HCT116 (cell line): Measurements from ENCODE around the gene MIEF1. TPM values are rescaled to one million over a fixed set of nuclear protein-coding genes. Genes with fewer than 3 reads are reported as not detected.
A peak's percentile ranks its signal among the peaks of the same experiment; 100 is the strongest.

ENCODE experiments used
- ATAC-seq: fragments of 200-7000 bp; cut with Tn5 transposase; 2 replicates; pipeline ENCODE4 v1.9.1; 2020; ENCODE audit warnings: mild to moderate bottlenecking, moderate library complexity
- BruUV-seq: library from RNA; stranded (reverse); fragments of 400-500 nt; replicated peaks from 2 replicates; lab custom pipeline; 2021; lab: Mats Ljungman, UMichigan
- CTCF ChIA-PET: fragments of 300-600 bp; sonication (Branson Sonifier 250); formaldehyde crosslinking; loops from one replicate; lab custom pipeline; 2021; ENCODE audit warnings: antibody characterized with exemption; lab: Charles Lee
- POLR2A ChIA-PET: fragments of 300-600, 350-600 bp; sonication (Branson Sonifier 250); formaldehyde crosslinking; loops from one replicate; lab custom pipeline; 2021; ENCODE audit warnings: antibody characterized with exemption; lab: Charles Lee
- RAD21 ChIA-PET, 2 experiments: fragments of 300-600 bp; sonication (Branson Sonifier 250); formaldehyde crosslinking; loops; one replicate each; lab custom pipeline; 2023; ENCODE audit warnings: low total read pairs in 2 of 2; ENCODE audit not compliant: uncharacterized antibody in 2 of 2, unreplicated experiment in 2 of 2, low non-redundant PET in 1 of 2; lab: Charles Lee
- DNase-seq: peaks from one replicate; pipeline ENCODE4 v3.0.0-alpha.2; 2010; ENCODE audit warnings: low read depth, low spot score
- H2AFZ ChIP-seq: fragments of 200-600 bp; shearing (Covaris generic), sonication (generic); 2 replicates; pipeline ENCODE4 v1.6.1; 2017; ENCODE audit warnings: low read depth, mixed run types, mixed read lengths, antibody characterized with exemption, low read length; ENCODE audit not compliant: poor library complexity, severe bottlenecking
- H3K27ac ChIP-seq: 2 replicates; pipeline ENCODE4 v1.5.1; 2012; ENCODE audit warnings: low read depth, low read length
- H3K27me3 ChIP-seq: fragments of 200-600 bp; sonication (generic); 2 replicates; pipeline ENCODE4 v1.6.1; 2016; ENCODE audit warnings: mixed run types, low read length, mixed read lengths; ENCODE audit not compliant: insufficient read depth
- H3K36me3 ChIP-seq, 2 experiments: fragments of 200-500 bp in 1 of 2; fragments of 200-600 bp in 1 of 2; sonication (Bioruptor generic) in 1 of 2; sonication (generic) in 1 of 2; 2 replicates each; pipeline versions ENCODE4 v1.5.1 to v1.6.1; 2014 to 2016; ENCODE audit warnings: low read length in 2 of 2, inconsistent platforms in 1 of 2, mixed read lengths in 1 of 2, mixed run types in 1 of 2; ENCODE audit not compliant: insufficient read depth in 2 of 2, control insufficient read depth in 1 of 2
- H3K4me1 ChIP-seq, 2 experiments: fragments of 200-600 bp in 1 of 2; sonication (generic) in 1 of 2; 2 replicates each; pipeline versions ENCODE4 v1.5.1 to v1.6.1; 2012 to 2017; ENCODE audit warnings: low read length in 2 of 2, inconsistent platforms in 1 of 2, mild to moderate bottlenecking in 1 of 2, mixed read lengths in 1 of 2, mixed run types in 1 of 2, moderate library complexity in 1 of 2; ENCODE audit not compliant: insufficient read depth in 2 of 2, control insufficient read depth in 1 of 2
- H3K4me2 ChIP-seq: fragments of 200-600 bp; sonication (generic); 2 replicates; pipeline ENCODE4 v1.6.1; 2017; ENCODE audit warnings: mixed run types, low read length, mixed read lengths
- H3K4me3 ChIP-seq, 2 experiments: fragments of 200-600 bp in 1 of 2; sonication (generic) in 1 of 2; replicated peaks in 1 of 2; 2 replicates each; pipeline ENCODE4 v1.5.1; 2011 to 2016; ENCODE audit warnings: low read length in 2 of 2, control low read depth in 1 of 2, low read depth in 1 of 2, mild to moderate bottlenecking in 1 of 2, mixed read lengths in 1 of 2, mixed run types in 1 of 2
- H3K79me2 ChIP-seq: fragments of 200-600 bp; sonication (generic); 2 replicates; pipeline ENCODE4 v1.6.1; 2017; ENCODE audit warnings: mild to moderate bottlenecking, mixed run types, low read length, moderate library complexity, mixed read lengths; ENCODE audit not compliant: insufficient read depth
- H3K9ac ChIP-seq: fragments of 200-600 bp; sonication (generic); 2 replicates; pipeline ENCODE4 v1.6.1; 2016; ENCODE audit warnings: low read length, mixed read lengths
- H3K9me2 ChIP-seq: fragments of 200-600 bp; sonication (generic), shearing (Covaris generic); 2 replicates; pipeline ENCODE4 v1.6.1; 2017; ENCODE audit warnings: mixed run types, mild to moderate bottlenecking, moderate library complexity; ENCODE audit not compliant: insufficient read depth
- H3K9me3 ChIP-seq, 2 experiments: fragments of 200-500 bp in 1 of 2; fragments of 200-600 bp in 1 of 2; sonication (Bioruptor generic) in 1 of 2; sonication (generic) in 1 of 2; 2 replicates each; pipeline ENCODE4 v1.6.1; 2014 to 2017; ENCODE audit warnings: low read length in 2 of 2, mixed read lengths in 2 of 2, inconsistent platforms in 1 of 2, low read depth in 1 of 2, mild to moderate bottlenecking in 1 of 2, mixed run types in 1 of 2, moderate library complexity in 1 of 2; ENCODE audit not compliant: control insufficient read depth in 1 of 2, insufficient read depth in 1 of 2
- H4K20me1 ChIP-seq: fragments of 200-600 bp; sonication (generic), shearing (Covaris generic); 2 replicates; pipeline ENCODE4 v1.6.1; 2017; ENCODE audit warnings: mixed run types, mild to moderate bottlenecking, moderate library complexity; ENCODE audit not compliant: insufficient read depth
- CBX3 ChIP-seq: IDR thresholded peaks from 2 replicates; pipeline ENCODE4 v1.6.1; 2012; ENCODE audit warnings: low read depth
- CEBPB ChIP-seq: IDR thresholded peaks from 2 replicates; pipeline ENCODE4 v1.6.1; 2012; ENCODE audit warnings: low read depth
- EGR1 ChIP-seq: IDR thresholded peaks from 2 replicates; pipeline ENCODE4 v1.6.1; 2012; ENCODE audit warnings: low read depth
- EZH2phosphoT487 ChIP-seq: fragments of 200-600 bp; IDR thresholded peaks from 2 replicates; pipeline ENCODE4 v1.6.1; 2018; ENCODE audit warnings: antibody characterized with exemption, borderline replicate concordance
- FOSL1 ChIP-seq: IDR thresholded peaks from 2 replicates; pipeline ENCODE4 v1.6.1; 2012; ENCODE audit warnings: low read depth
- POLR2A ChIP-seq: IDR thresholded peaks from 2 replicates; pipeline ENCODE4 v1.7.0; 2011; ENCODE audit warnings: borderline replicate concordance; ENCODE audit not compliant: insufficient read depth, insufficient read length; ENCODE audit errors: extremely low read depth
- POLR2AphosphoS5 ChIP-seq: IDR thresholded peaks from 2 replicates; pipeline ENCODE4 v1.6.1; 2011; ENCODE audit warnings: mild to moderate bottlenecking, low read depth, low read length, moderate library complexity
- RAD21 ChIP-seq: IDR thresholded peaks from 2 replicates; pipeline ENCODE4 v1.6.1; 2012; ENCODE audit warnings: low read depth, mild to moderate bottlenecking
- SIN3A ChIP-seq: IDR thresholded peaks from 2 replicates; pipeline ENCODE4 v1.6.1; 2012; ENCODE audit warnings: low read depth
- SP1 ChIP-seq: IDR thresholded peaks from 2 replicates; pipeline ENCODE4 v1.6.1; 2012; ENCODE audit warnings: low read depth
- SRF ChIP-seq: IDR thresholded peaks from 2 replicates; pipeline ENCODE4 v1.6.1; 2012; ENCODE audit warnings: low read depth
- YY1 ChIP-seq: IDR thresholded peaks from 2 replicates; pipeline ENCODE4 v1.6.1; 2011; ENCODE audit warnings: low read length, low read depth, moderate library complexity, mild to moderate bottlenecking; ENCODE audit not compliant: insufficient replicate concordance; ENCODE audit errors: extremely low read depth
- ZBTB33 ChIP-seq: IDR thresholded peaks from 2 replicates; pipeline ENCODE4 v1.6.1; 2011; ENCODE audit warnings: mild to moderate bottlenecking, low read length, moderate library complexity; ENCODE audit not compliant: insufficient replicate concordance; ENCODE audit errors: extremely low read depth
- ZFX ChIP-seq: fragments of 450-650 bp; IDR thresholded peaks from 2 replicates; pipeline ENCODE4 v1.6.1; 2017
- ZNF274 ChIP-seq: fragments of 200-500 bp; sonication (Bioruptor generic); IDR thresholded peaks from 2 replicates; pipeline ENCODE4 v1.6.1; 2014; ENCODE audit warnings: mild to moderate bottlenecking, low read depth, low read length, inconsistent platforms
- intact Hi-C: fragments of 100-400 bp; cut with micrococcal nuclease; formaldehyde crosslinking; loops from 2 replicates; pipeline ENCODE4 v1.10.0; 2022
- total RNA-seq: library from RNA; stranded (reverse); gene quantifications from one replicate; pipeline ENCODE4 v1.2.1, GENCODE V29; 2021; ENCODE audit not compliant: unreplicated experiment
- TF ChIP-seq, protein P1 (sequence below): IDR thresholded peaks from 2 replicates; pipeline ENCODE4 v1.6.1; 2012; ENCODE audit warnings: low read depth
- TF ChIP-seq, protein P2 (sequence below): IDR thresholded peaks from 2 replicates; pipeline ENCODE4 v1.6.1; 2012
- TF ChIP-seq, protein P3 (sequence below), 3 experiments: fragments of 200-600 bp in 1 of 3; sonication (generic) in 1 of 3; IDR thresholded peaks in 2 of 3; conservative IDR thresholded peaks in 1 of 3; 2 replicates each; pipeline ENCODE4 v1.5.1; 2012 to 2017; ENCODE audit warnings: low read depth in 2 of 3, low read length in 2 of 3, antibody characterized with exemption in 1 of 3, borderline replicate concordance in 1 of 3, control low read depth in 1 of 3, mild to moderate bottlenecking in 1 of 3, mixed read lengths in 1 of 3, mixed run types in 1 of 3, moderate library complexity in 1 of 3; ENCODE audit not compliant: insufficient read depth in 1 of 3

MIEF1 gene
- total RNA-seq, 1 experiment from 2014 or later = 42.8 TPM

- intact Hi-C loops = loop anchor here (2.0 to 5.0 kb wide), 2 partner anchors 18 to 203 kb away; partner anchors contain the start of genes MIEF1 and RPL3
- Histone ChIP-seq H3K36me3 (peaks cover 23 to 53% of the 10 kb centered on the region in 2 experiments; a peak in 3 of 4 replicates), H3K9me2 (no peaks in the 10 kb centered on the region), H3K4me3 (peak within 1 kb of the TSS; percentile 85 to 92), H2AFZ (no peak within 1 kb of the TSS), H3K4me2 (peak within 1 kb of the TSS; percentile 75), H3K9me3 (no peaks in the 10 kb centered on the region), H3K79me2 (peaks cover 56% of the 10 kb centered on the region), H3K27ac (peak within 1 kb of the TSS; percentile 99), H3K27me3 (no peaks in the 10 kb centered on the region), H3K9ac (peak within 1 kb of the TSS; percentile 96), H3K4me1 (peaks cover 17 to 41% of the 10 kb centered on the region in 2 experiments), H4K20me1 (peaks cover 16% of the 10 kb centered on the region; the same call in 1 of the 2 replicates)
- ChIA-PET POLR2A (interaction anchor here (0.7 to 1.3 kb wide), 20 partner anchors 8 to 630 kb away, joined by 3 to 37 read pairs (median 4); partner anchors contain the start of genes MIEF1, RPL3 and RPS19BP1), RAD21 (interaction anchor here (0.7 to 1.0 kb wide), 2 partner anchors 18 to 19 kb away, joined by 3 read pairs; partner anchors contain the start of gene MIEF1 (in 2 of the 2)), CTCF (interaction anchor here (0.7 to 1.2 kb wide), 4 partner anchors 9 to 516 kb away, joined by 3 to 13 read pairs (median 4); no protein-coding TSS in a partner anchor)
- DNase-seq (peak; percentile 99), ATAC-seq (peak; percentile 35)
- no TSS peak for BruUV-seq
- TF ChIP-seq POLR2A = peak; percentile 98
- TF ChIP-seq FOSL1 = no peak
- TF ChIP-seq ZFX = peak; percentile 37; the same call in 1 of the 2 replicates
- TF ChIP-seq CEBPB = no peak
- TF ChIP-seq ZBTB33 = no peak
- TF ChIP-seq ZNF274 = no peak
- no peak for TF ChIP-seq SRF
- no peak for TF ChIP-seq CBX3
- TF ChIP-seq, protein P1, sequence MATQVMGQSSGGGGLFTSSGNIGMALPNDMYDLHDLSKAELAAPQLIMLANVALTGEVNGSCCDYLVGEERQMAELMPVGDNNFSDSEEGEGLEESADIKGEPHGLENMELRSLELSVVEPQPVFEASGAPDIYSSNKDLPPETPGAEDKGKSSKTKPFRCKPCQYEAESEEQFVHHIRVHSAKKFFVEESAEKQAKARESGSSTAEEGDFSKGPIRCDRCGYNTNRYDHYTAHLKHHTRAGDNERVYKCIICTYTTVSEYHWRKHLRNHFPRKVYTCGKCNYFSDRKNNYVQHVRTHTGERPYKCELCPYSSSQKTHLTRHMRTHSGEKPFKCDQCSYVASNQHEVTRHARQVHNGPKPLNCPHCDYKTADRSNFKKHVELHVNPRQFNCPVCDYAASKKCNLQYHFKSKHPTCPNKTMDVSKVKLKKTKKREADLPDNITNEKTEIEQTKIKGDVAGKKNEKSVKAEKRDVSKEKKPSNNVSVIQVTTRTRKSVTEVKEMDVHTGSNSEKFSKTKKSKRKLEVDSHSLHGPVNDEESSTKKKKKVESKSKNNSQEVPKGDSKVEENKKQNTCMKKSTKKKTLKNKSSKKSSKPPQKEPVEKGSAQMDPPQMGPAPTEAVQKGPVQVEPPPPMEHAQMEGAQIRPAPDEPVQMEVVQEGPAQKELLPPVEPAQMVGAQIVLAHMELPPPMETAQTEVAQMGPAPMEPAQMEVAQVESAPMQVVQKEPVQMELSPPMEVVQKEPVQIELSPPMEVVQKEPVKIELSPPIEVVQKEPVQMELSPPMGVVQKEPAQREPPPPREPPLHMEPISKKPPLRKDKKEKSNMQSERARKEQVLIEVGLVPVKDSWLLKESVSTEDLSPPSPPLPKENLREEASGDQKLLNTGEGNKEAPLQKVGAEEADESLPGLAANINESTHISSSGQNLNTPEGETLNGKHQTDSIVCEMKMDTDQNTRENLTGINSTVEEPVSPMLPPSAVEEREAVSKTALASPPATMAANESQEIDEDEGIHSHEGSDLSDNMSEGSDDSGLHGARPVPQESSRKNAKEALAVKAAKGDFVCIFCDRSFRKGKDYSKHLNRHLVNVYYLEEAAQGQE = no peak
- TF ChIP-seq SIN3A = no peak
- peak; percentile 98 for TF ChIP-seq POLR2AphosphoS5
- no peak for TF ChIP-seq SP1
- TF ChIP-seq EGR1 = no peak
- TF ChIP-seq YY1 = peak; percentile 95
- TF ChIP-seq, protein P2, sequence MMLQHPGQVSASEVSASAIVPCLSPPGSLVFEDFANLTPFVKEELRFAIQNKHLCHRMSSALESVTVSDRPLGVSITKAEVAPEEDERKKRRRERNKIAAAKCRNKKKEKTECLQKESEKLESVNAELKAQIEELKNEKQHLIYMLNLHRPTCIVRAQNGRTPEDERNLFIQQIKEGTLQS = no peak
- TF ChIP-seq EZH2phosphoT487 = no peak
- no peak for TF ChIP-seq RAD21
- TF ChIP-seq, protein P3, sequence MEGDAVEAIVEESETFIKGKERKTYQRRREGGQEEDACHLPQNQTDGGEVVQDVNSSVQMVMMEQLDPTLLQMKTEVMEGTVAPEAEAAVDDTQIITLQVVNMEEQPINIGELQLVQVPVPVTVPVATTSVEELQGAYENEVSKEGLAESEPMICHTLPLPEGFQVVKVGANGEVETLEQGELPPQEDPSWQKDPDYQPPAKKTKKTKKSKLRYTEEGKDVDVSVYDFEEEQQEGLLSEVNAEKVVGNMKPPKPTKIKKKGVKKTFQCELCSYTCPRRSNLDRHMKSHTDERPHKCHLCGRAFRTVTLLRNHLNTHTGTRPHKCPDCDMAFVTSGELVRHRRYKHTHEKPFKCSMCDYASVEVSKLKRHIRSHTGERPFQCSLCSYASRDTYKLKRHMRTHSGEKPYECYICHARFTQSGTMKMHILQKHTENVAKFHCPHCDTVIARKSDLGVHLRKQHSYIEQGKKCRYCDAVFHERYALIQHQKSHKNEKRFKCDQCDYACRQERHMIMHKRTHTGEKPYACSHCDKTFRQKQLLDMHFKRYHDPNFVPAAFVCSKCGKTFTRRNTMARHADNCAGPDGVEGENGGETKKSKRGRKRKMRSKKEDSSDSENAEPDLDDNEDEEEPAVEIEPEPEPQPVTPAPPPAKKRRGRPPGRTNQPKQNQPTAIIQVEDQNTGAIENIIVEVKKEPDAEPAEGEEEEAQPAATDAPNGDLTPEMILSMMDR (IDR thresholded peaks at IDR 0.05 in 2 of 3, conservative IDR thresholded peaks at IDR 0.05 in 1 of 3; ENCODE audit: borderline replicate concordance in 1 of 3, insufficient read depth in 1 of 3, low read depth in 2 of 3, low read length in 2 of 3) = no peak
Measured at GRCh38 chr22:39520226-39521105, 18.4 kb downstream of the MIEF1 start, which contains the start of gene ATF4. Gene ATF4, plus strand, starts transcription at chr22:39520562. Its CDS starts 884 bp downstream, at chr22:39521446.
